ENCODE measurements around the gene C5orf46.
"Not testable (repeated sequence)": the region's sequence is repeated elsewhere in the genome, so short reads cannot be mapped to it uniquely, and the experiment has no call there.

C5orf46 gene

GRCh38 chr5:147876141-147876540, 30.2 kb downstream of the C5orf46 start:
- in situ Hi-C loops (cut with HindIII; ENCODE audit: low sequenced_read_pairs) = no loop called here
- H3K4me3 ChIP-seq (ENCODE audit: low read depth, low read length) = no peak overlapping the region
- TF ChIP-seq, protein P1, sequence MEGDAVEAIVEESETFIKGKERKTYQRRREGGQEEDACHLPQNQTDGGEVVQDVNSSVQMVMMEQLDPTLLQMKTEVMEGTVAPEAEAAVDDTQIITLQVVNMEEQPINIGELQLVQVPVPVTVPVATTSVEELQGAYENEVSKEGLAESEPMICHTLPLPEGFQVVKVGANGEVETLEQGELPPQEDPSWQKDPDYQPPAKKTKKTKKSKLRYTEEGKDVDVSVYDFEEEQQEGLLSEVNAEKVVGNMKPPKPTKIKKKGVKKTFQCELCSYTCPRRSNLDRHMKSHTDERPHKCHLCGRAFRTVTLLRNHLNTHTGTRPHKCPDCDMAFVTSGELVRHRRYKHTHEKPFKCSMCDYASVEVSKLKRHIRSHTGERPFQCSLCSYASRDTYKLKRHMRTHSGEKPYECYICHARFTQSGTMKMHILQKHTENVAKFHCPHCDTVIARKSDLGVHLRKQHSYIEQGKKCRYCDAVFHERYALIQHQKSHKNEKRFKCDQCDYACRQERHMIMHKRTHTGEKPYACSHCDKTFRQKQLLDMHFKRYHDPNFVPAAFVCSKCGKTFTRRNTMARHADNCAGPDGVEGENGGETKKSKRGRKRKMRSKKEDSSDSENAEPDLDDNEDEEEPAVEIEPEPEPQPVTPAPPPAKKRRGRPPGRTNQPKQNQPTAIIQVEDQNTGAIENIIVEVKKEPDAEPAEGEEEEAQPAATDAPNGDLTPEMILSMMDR (IDR thresholded peaks at IDR 0.05; ENCODE audit: low read depth, low read length) = no peak
- no peak for DNase-seq (ENCODE audit: low read depth, low spot score)

DNA sequence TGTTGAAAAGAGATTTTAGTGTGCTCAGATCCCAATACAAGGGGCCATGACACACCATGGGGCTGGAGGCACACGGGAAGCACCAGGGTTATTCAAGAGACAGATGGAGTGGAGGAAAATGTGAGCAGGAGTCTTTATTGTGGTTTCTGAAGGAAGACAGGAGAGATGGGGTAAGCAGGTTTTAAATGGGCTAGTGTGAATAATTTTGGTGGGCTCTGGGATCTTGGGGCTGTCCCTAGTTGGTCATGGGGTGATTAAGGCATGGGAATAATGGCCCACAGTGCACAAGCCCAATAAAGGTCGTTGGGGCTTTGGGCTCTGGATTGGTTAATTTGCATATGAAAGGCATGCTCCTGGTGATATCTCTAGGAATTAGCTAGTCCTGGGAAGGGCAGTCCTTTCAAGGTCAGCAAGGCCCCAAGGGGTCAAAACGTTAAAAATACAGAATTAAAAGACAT, 31.4 kb downstream of the C5orf46 start:
- H3K4me3 ChIP-seq (ENCODE audit: low read depth, low read length) = no peak overlapping the region
- DNase-seq (ENCODE audit: low read depth, low spot score) = no peak
- TF ChIP-seq, protein P1 (IDR thresholded peaks at IDR 0.05; ENCODE audit: low read depth, low read length) = no peak
- in situ Hi-C loops (cut with HindIII; ENCODE audit: low sequenced_read_pairs) = no loop called here

GRCh38 chr5:147874118-147874875, 32.0 kb downstream of the C5orf46 start:
- H3K4me3 ChIP-seq (ENCODE audit: low read depth, low read length); DNase-seq (ENCODE audit: low read depth, low spot score); in situ Hi-C loops (cut with HindIII; ENCODE audit: low sequenced_read_pairs): not testable (repeated sequence)

GRCh38 chr5:147872744-147873435, 33.4 kb downstream of the C5orf46 start:
- in situ Hi-C loops (cut with HindIII; ENCODE audit: low sequenced_read_pairs); H3K4me3 ChIP-seq (ENCODE audit: low read depth, low read length); DNase-seq (ENCODE audit: low read depth, low spot score): not testable (repeated sequence)

GRCh38 chr5:147871980-147872549, 34.3 kb downstream of the C5orf46 start:
- in situ Hi-C loops (cut with HindIII; ENCODE audit: low sequenced_read_pairs); DNase-seq (ENCODE audit: low read depth, low spot score); H3K4me3 ChIP-seq (ENCODE audit: low read depth, low read length): not testable (repeated sequence)

GRCh38 chr5:147869892-147870291, 36.4 kb downstream of the C5orf46 start:
- in situ Hi-C loops (cut with HindIII; ENCODE audit: low sequenced_read_pairs); H3K4me3 ChIP-seq (ENCODE audit: low read depth, low read length); DNase-seq (ENCODE audit: low read depth, low spot score): not testable (repeated sequence)

- H3K4me3 ChIP-seq (ENCODE audit: low read depth, low read length) = no peak overlapping the region
- no peak for DNase-seq (ENCODE audit: low read depth, low spot score)
- TF ChIP-seq, protein P1 (IDR thresholded peaks at IDR 0.05; ENCODE audit: low read depth, low read length) = no peak
- in situ Hi-C loops (cut with HindIII; ENCODE audit: low sequenced_read_pairs) = no loop called here
Measured at GRCh38 chr5:147869112-147869511, 37.2 kb downstream of the C5orf46 start.

GRCh38 chr5:147863454-147864158, 42.7 kb downstream of the C5orf46 start:
- no peak for DNase-seq (ENCODE audit: low read depth, low spot score)
- in situ Hi-C loops (cut with HindIII; ENCODE audit: low sequenced_read_pairs) = no loop called here

More at GRCh38 chr5:147863454-147864158, 42.7 kb downstream of the C5orf46 start:
- TF ChIP-seq, protein P1 (IDR thresholded peaks at IDR 0.05; ENCODE audit: low read depth, low read length) = no peak
- H3K4me3 ChIP-seq (ENCODE audit: low read depth, low read length) = no peak overlapping the region

Data from astrocyte of the spinal cord (primary cell).